Measurements from ENCODE around the gene RAB31.

- TF ChIP-seq CTCF (IDR thresholded peaks at IDR 0.05; ENCODE audit: poor library complexity) (no peak), EZH2 (IDR thresholded peaks at IDR 0.05; ENCODE audit: borderline replicate concordance) (no peak), EZH2phosphoT487 (IDR thresholded peaks at IDR 0.05; ENCODE audit: low read depth, severe bottlenecking, unreplicated experiment) (no peak)
Observed at GRCh38 chr18:9846162-9846925, 138.2 kb downstream of the RAB31 start.
